GDM1 (cell line): ENCODE results near the gene TCEA3.
A peak's percentile ranks its signal among the peaks of the same experiment; 100 is the strongest.

Experiments
- DNase-seq: peaks from one replicate; lab custom pipeline; 2025; lab: John Stamatoyannopoulos, UW

Gene TCEA3

DNA sequence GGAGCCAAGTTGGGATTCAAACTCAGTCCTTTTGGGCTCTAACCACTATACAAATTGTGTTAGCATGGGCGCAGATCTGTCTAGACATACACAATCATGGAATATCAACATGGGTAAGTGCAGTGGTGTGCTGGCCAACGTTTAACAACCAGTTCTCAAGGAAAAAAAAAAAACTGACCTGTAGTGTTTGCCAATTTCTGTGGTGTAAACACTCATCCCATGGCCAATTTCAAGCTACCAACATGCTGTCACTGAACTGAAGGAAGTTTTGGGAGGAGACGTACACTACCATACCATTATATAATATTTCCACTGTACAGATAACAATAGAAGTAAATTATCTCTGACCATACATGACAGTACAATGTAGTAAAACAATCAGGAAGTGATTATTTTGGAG, 3.2 kb downstream of the TCEA3 start:
- DNase-seq: no peak

DNA sequence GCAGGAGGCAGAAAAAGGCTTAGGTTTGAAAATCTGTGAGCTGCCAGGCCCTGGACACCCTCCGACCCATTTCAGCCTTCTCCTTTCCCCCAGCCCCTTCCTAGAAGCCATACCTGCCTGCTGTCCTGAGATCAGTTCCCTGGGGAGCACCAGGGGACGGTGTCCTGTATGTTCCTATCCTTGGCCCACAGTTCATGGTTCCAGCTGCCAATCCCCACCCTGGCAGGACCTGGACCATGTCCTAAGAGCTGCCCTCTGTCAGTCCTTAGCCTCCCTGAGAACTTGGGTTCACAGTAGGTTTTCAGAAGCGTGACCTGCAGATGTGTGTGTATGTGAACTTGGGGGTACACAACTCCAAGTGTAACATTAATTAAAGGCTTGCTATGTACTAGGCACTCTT, 3.8 kb downstream of the TCEA3 start:
- no peak for DNase-seq

DNA sequence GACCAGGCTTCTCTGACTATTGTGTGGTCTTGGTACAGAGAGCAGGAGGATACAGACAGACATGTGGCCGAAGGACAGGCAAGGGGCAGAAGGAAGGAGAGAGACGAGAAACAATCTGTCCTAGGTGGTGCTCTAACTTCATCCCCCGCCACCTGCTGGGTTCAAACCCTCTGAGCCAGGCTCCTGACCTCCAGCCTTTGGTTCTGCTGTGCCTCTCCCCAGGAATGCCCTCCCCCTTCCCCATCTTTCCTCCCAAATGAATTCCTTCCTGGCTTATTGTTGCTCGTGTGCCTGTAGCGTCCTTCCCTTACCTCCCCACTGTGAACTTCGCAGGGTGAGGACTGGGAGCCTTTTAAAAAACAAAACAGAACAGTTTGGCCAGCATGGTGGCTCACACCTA, 5.4 kb downstream of the TCEA3 start:
- no peak for DNase-seq

DNA sequence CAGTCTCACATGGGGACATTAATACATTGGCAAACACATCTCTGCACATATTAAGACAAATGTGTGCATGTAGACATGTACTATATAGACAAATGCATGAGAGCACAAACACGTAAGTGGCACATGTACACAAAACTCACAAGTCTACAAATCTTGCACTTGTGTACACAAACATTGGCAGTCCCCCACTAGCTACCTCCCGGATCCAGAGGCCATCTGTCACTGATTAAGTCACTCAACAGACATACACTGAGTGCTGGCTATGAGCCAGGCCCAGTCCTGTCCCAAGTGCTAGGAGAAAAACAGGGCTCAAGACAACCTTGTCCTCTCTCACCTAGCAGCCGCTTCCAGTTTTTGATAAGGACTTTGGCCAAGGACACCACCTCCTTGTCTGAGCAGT, 7.0 kb downstream of the TCEA3 start:
- no peak for DNase-seq

DNA sequence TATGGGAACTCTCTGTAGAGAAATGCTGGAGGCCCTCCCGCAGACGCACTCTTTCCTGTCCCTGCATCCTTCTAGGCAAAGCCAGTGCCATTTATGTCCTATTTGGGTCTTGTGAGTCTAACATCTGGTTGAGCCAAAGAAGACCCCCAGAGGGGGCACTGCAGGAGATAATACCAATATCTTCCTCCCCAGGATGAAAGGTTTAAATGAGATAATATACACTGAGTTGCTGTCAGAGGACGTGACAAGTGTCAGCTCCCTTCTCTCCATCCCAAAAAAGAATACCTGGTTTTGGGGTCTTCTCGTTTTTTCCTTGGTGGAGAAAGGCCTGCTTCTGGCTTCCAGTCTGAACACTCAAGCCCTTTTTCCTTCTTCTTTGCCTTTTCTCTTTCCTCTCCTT, 7.6 kb downstream of the TCEA3 start:
- no peak for DNase-seq

DNA sequence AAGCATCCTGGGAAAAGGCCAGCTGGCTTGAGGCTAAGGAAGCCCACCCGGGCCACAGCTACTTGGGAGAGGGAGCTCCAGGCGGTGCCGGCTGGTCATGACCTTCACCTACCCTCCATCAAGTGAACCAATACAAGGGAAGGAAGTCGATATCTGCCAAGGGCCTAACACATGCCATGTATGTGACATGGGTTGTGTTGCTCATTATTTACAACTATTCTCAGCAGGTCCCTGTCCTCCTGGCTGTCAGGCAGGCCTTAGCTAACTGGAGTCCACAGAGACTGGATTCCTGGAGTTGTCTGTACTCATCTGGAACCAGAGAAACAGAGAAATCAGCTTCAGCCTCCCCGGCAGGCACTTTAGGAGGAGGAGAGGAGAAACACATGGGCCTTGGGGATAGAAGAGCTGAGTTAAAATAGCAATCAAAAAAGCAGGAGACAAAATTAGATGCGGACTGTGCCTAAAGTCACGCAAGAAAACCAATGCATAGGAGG, 15.7 kb downstream of the TCEA3 start:
- no peak for DNase-seq

DNA sequence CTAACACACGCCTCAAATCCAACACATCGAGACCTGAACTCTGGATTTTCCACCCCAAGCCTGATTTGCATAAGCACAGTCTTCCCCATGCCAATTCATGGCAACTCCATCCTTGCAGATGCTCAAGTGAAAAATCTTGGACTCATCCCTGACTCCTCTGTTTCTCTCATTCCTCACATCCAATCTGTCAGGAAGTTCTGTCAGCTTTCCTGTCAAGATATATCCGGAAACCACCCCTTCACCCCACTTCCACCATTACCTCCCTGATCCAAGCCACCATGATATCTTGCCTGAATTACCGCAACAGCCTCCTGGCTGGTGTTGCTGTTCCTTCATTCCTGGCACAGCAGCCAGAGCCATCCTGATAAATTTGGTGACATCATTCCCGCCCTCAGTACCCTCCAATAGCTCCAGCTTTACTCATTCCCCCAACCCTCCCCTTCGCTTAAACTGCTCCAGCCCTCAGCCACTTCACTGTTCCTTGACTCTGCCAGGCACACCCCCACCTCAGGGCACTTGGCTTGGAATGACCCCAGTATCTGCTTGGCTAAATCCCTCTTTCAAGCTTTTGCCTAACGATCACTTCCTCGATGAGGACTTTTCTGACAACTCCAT, 17.4 kb downstream of the TCEA3 start:
- DNase-seq: no peak

DNA sequence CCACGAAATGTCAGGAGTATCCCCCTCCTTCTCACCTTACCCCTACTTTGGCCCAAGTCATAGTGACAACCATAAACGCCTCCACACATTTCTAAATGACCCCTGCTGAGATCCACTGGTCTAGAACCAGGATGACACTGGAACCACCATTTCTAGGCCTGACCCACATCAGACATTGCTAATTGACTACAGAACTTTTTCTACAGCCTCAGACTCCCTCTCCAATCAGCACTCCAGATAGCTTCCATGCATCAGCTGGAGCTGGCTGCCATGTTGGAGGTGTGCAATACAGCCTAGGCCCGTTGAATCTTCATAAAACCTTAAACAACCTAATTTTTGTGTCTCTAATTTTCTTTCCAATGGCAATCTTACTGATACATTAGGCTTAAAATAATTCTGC, 18.6 kb downstream of the TCEA3 start:
- DNase-seq: no peak

DNA sequence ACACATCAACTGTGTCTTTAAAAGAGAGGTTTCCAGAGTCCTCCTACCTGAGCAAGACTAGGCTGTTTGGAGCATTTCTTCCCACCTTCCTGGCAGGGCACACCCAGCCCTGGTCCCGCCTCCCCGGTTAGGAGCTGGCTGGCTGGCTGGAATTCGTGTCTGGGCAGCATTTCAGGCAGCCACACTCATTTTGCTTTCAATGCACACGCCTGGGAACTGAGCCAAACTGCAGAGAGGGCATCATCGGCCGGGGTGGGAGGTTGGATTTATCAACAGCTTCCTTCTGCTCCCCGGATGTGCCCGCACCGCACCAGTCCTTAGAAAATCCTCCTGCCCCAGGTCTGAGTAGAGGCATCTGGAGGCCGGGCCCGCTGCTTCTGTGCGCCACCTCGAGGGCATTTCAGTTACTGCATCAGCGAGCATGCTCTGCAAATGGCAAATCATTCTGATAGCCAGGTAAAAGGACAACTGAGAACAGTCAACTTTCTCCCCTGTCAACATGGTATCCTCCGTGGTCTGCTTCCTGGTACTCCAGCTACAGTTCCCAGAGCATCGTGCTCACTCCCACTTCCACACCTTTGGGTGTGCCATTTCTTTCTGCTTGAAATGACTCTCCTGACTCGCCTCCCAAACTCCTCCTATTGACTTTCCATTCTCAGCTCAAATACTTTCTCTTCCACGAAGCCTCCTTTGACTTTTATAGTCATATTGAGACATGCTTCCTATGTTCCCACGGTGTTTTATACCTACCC, 20.6 kb downstream of the TCEA3 start:
- peak; percentile 64 for DNase-seq

DNA sequence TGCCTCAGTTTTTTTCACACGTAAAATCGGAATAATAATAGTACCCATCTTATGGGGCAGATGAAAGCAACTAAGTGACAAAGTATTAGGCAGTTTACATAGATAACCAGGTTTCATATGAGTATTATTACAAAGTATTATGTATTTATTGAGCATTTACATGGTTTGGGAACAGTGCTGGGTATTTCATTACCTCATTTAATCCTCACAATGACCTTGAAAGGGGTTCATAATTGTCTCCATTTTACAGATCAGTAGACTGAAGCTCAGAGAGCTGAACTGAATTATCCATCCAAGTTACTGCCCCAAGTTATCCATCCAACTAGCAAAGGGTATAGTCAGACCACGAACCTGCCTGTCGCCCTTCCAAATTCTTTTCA, 21.2 kb downstream of the TCEA3 start:
- DNase-seq: no peak

DNA sequence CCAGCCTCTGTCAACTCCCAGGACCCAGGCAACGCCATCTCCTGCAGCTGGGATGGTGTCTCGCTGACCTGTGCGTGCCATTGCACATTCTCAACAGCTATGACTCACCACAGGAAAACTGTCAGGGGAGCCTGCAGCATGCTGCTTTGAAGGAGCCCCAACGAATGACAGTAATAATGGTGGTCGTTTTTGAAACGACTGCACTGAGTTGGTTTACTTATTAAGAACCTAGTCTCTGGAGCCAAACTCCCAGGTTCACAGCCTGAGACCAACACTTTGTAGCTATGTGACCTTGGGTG, 21.6 kb downstream of the TCEA3 start:
- no peak for DNase-seq

DNA sequence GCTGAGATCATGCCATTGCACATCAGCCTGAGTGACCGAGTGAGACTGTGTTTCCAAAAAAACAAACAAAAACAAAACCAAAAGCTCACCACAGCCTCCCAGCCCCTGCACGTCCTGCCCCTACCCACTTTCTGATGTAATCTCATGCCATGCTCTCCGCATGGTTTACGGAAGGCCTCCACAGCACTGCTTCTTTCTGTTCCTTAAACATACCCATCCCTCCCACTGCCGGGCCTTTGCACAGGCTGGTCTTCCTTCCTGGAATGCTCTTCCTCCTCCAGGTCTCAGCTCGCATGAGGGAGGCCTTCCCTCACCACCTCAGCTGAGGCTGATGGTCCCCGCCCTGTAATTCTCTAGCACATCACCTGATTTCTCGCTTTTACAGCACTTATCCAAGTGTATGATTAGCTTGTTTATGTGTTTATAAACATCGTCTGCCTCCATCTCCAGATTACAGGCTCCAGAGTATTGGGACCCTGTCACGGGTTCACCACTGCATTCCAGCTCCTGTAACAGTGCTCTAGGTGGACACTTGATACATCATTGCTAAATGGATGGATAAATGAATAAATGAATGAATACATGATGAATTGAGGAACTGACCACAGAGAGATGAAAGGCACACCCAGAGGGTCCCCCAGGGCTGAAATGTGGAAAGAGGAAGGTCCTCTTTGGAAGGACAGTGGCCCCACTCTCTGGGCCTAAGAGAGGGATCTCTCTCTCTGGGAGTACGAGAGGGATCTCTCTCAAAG, 22.1 kb downstream of the TCEA3 start:
- DNase-seq: no peak

DNA sequence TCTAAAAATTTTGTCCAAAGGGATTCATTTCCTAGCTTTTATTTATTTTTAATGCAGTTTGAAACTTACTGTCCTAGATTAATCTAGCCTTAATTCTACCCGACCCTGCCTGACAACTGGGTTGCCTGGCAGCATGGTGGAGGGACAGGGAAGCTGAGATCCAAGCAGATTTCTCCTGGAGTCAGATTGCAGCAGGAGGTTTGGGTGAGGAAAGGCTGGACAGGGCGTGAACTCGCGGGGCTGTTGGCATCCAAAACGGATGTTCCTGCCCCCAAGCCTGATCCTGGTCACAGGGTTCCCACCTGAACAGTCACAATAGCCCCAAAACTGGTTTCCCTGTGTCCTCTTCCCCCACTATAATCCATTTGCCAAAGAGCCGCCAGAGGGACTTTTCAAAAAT, 23.2 kb downstream of the TCEA3 start:
- no peak for DNase-seq

DNA sequence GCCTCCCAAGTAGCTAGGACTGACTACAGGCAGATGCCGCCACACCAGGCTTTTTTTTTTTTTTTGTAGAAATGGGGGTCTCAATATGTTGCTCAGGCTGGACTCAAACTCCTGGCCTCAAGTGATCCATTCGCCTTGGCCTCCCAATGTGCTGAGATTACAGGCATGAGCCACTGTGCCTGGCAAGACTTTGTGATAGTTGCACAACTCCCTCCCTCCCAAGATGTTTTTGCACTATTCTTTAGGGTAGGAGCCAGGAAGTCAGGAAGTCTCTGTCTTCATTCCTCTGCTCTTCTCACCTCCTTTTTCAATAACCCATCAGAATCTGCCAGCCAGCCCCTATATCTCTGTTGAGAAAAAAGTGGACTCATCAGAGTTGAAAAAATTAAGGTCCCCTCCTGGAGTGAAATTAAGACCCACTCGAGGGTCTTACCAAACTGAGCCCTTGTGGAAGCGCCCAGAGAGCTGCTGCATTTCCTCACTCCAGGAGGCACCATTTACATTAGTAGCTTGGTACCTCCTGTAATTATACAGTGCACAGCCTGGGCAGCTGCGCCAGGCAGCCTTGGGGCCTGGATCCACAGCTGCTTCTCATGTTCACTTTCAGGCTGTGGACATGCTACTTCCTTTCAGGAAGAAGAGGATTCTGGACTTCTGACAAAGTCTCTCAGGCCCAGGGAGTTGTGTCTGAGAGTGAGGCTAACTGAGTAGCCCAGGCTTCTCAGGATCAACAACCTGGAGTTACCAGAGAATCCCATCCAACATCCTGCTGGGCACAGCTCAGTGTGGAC, 24.0 kb downstream of the TCEA3 start:
- no peak for DNase-seq

DNA sequence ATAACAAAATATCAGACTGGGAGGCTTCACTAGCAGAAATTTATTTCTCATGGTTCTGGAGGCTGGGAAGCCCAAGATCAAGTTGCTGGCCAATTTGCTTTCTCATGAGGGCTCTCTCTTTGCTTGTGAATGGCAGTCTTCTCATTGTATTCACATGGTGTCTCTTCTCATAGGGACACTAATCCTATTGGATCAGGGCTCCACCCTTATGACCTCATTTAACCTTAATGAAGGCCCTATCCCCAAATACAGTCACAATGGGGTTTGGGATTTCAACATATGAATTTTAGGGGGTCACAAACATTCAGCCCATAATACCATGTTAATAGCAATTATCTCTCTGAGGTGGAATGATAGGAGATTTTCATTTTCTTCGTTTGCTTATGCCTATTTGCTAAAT, 25.3 kb downstream of the TCEA3 start:
- no peak for DNase-seq

DNA sequence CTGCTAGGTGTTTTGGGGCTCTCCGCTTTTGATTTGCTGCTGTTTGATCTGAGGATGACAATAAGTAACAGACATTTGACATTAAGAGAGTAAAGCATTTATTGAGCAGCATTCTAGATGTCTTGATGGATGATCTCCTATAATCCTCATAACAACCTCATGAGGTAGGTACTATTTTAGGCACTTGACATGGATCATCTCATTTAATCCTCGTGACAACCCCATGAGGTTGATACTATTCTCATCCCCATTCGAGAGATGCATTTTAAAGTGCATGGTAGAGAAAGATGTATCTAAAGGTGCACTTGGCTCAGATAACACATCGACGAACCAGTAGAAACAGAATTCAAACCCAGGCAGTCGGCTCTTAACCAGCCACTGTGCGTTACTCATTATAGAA, 26.6 kb downstream of the TCEA3 start:
- DNase-seq: no peak

DNA sequence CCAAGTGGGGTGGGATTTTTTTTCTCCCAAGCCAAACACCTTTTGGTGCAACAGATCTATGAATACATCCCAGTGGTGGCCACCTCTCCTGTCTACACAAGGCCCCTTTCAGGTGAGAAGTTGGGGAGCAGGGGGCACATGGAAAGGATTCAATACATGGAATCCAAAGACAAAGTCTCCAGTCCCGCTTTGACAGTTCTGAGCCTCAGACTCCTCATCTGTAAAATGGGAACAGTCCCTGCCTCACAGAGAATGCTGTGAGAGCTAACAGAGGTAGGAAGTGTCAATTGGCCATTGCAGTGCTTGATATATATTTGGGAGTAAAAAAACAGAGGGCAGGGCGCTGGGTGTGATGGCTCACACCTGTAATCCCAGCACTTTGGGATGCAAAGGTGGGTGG, 28.2 kb downstream of the TCEA3 start:
- DNase-seq: no peak

DNA sequence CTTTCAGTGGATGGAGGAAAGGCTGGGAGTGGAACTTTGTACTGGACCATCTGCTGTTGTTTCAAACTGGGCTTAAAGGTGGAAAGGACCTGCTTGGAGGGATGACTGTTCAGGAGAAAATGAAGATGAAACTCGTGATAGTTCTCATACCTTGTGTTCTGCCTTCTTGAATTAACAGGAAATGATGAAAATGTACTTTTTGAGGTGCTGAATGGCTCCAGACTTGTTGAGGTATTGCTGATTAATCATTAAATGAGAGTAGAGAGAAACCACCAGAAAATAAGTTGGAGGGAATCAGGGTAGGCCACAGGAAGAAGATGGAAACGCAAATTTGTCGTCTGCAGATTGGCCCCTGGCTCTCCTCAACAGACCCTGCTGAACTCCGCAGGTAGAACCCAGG, 28.7 kb downstream of the TCEA3 start:
- DNase-seq: no peak

DNA sequence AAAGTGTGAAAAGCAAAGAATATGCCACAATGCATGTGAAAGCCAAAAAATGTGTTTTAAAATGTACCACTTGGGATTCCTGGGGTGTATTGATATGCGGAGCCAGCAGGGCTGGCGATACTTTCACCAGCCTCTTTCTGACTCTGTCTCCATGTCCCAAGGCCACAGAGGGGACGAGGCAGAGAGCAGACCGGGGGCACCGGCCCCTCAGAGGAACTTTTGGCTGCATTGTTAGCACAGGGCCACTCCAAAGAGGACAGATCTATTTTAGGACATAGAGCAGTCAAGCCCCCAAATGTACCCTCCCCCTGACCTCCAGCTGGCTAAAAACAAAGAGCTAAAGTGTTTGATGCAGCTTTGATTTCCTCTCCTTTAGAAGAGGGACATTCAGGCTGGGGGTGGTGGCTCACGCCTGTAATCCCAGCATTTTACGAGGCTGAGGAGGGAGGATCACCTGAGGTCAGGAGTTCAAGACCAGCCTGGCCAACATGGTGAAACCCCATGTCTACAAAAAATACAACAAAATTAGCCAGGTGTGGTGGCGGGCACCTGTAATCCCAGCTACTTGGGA, 29.3 kb downstream of the TCEA3 start:
- no peak for DNase-seq

DNA sequence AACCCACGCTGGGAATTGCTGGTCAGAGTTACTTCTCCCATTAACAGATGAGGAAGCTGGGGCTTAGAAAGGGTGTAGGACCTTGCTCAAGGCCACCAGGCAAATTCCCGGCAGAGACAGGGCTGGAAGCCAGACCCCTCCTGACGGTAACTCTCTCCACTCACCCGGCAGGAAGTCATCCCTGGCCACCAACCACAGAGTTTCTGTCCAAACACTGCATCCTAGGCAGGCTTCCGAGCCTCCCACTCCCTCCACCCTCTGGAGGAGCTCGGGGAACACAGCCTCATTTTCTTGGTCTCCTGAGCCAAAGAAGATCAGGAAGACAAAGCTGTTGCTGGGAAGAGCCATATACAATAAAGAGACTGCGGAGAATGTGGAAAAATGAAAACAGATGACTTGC, 29.9 kb downstream of the TCEA3 start:
- DNase-seq: no peak

DNA sequence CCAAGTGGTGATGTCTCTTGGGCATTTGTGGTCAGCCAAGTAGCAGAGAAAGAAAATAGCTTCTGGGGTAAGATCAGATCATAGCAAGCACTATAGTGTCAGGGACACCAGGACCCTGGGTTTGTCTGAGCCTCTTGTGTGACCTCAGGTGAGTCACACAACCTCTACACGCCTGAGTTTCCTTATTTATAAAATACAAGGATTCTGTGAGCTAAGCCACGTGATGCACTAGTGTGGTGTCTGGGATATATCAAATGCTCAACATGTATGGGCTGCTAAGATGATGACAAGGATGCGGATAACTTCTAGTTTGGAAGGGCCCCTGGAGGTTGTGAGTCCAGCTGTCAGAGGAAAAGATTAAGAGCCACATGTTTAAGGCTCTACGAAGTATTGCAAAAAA, 30.4 kb downstream of the TCEA3 start:
- no peak for DNase-seq

DNA sequence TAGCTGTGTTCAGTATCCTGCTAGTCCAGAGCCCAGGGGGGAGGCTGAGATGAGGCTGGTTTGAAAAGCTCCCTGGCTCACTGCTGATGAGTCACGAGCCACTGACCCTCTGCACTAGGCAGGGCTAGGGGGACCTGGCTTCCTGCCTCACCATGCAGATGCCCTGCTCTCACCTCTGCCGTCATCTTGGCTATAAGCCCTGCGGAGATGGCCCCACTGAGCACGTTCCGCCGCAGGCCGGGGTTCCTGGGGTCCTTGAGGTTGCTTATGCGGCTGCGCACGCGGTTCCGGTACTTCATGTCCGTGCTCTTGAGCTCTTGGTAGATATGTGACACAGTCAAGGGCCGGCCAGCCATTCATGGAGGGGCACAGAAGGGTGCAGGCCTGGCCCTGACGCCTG, 30.8 kb downstream of the TCEA3 start:
- no peak for DNase-seq
